Osteoblast (primary cell): Measurements from ENCODE around the gene CLNS1A. TPM values are rescaled to one million over a fixed set of nuclear protein-coding genes. Genes with fewer than 3 reads are reported as not detected.

Experiments used
- DNase-seq: peaks from one replicate; pipeline ENCODE4 v3.0.0; 2011; ENCODE audit warnings: low spot score, mixed read lengths; ENCODE audit not compliant: insufficient read length; ENCODE audit errors: missing footprints
- H2AFZ ChIP-seq: 2 replicates; pipeline ENCODE4 v1.6.0; 2011; ENCODE audit warnings: mild to moderate bottlenecking, low read length
- H3K27ac ChIP-seq: 2 replicates; pipeline ENCODE4 v1.5.1; 2011; ENCODE audit warnings: mild to moderate bottlenecking, low read depth, low read length, moderate library complexity
- H3K27me3 ChIP-seq: 2 replicates; pipeline ENCODE4 v1.6.0; 2012; ENCODE audit warnings: mild to moderate bottlenecking, control low read depth, inconsistent platforms, low read length, moderate library complexity; ENCODE audit not compliant: insufficient read depth
- H3K36me3 ChIP-seq: 2 replicates; pipeline ENCODE4 v1.5.1; 2011; ENCODE audit warnings: mild to moderate bottlenecking, low read length, control low read depth, moderate library complexity; ENCODE audit not compliant: insufficient read depth
- H3K4me1 ChIP-seq: 2 replicates; pipeline ENCODE4 v1.5.1; 2011; ENCODE audit warnings: mild to moderate bottlenecking, low read length, control low read depth, moderate library complexity; ENCODE audit not compliant: insufficient read depth
- H3K4me2 ChIP-seq: 2 replicates; pipeline ENCODE4 v1.6.0; 2011; ENCODE audit warnings: mild to moderate bottlenecking, low read length; ENCODE audit not compliant: insufficient read depth
- H3K4me3 ChIP-seq: fragments of 200-600 bp; sonication (generic); 3 replicates; pipeline ENCODE4 v1.5.1; 2012; ENCODE audit warnings: mild to moderate bottlenecking, low read length, inconsistent platforms; ENCODE audit not compliant: insufficient read depth
- H3K79me2 ChIP-seq: 2 replicates; pipeline ENCODE4 v1.6.0; 2012; ENCODE audit warnings: mild to moderate bottlenecking, low read length, control low read depth, inconsistent platforms; ENCODE audit not compliant: insufficient read depth
- H3K9me3 ChIP-seq: 2 replicates; pipeline ENCODE4 v1.5.1; 2011; ENCODE audit warnings: low read depth, low read length, control low read depth
- H4K20me1 ChIP-seq: 2 replicates; pipeline ENCODE4 v1.6.0; 2012; ENCODE audit warnings: mild to moderate bottlenecking, low read length, control low read depth; ENCODE audit not compliant: insufficient read depth
- total RNA-seq: library from RNA; depleted of rRNA; stranded (reverse); fragments of >200 nt; gene quantifications from 2 replicates; pipeline ENCODE4 v1.2.3, GENCODE V29; 2012
- TF ChIP-seq, protein P1 (sequence below): IDR thresholded peaks from 2 replicates; pipeline ENCODE4 v1.5.1; 2011; ENCODE audit warnings: mild to moderate bottlenecking, low read depth, low read length, moderate library complexity; ENCODE audit errors: extremely low read depth

The CLNS1A gene
- total RNA-seq, 1 donor = 85.8 TPM

DNA sequence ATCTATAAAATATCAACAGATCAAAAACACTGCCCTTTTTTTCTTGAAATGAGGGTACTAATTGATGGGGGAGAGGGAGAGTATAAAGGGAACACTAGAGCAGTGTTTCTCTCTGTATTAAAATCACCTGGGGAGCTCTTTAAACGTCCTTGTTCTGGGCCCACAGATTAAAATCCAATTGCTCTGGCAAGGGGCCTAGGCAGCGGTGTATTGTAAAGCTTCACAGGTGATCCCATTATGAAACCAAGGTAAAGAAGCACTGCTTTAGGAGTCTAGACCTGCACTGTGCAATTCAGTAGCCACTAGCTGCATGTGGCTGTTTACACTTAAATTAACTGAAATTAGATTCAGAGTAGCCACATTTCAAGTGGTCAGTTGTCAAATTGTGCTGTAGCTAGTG is 44.9 kb downstream of the CLNS1A start:
- Histone ChIP-seq H3K4me2 (no peak overlapping the region), H3K9me3 (no peaks in the 10 kb centered on the region), H4K20me1 (no peaks in the 10 kb centered on the region), H3K4me1 (peaks cover 13% of the 10 kb centered on the region), H3K4me3 (no peak overlapping the region), H2AFZ (no peak overlapping the region), H3K27ac (no peak overlapping the region), H3K36me3 (no peaks in the 10 kb centered on the region), H3K27me3 (no peaks in the 10 kb centered on the region), H3K79me2 (no peaks in the 10 kb centered on the region)
- TF ChIP-seq, protein P1, sequence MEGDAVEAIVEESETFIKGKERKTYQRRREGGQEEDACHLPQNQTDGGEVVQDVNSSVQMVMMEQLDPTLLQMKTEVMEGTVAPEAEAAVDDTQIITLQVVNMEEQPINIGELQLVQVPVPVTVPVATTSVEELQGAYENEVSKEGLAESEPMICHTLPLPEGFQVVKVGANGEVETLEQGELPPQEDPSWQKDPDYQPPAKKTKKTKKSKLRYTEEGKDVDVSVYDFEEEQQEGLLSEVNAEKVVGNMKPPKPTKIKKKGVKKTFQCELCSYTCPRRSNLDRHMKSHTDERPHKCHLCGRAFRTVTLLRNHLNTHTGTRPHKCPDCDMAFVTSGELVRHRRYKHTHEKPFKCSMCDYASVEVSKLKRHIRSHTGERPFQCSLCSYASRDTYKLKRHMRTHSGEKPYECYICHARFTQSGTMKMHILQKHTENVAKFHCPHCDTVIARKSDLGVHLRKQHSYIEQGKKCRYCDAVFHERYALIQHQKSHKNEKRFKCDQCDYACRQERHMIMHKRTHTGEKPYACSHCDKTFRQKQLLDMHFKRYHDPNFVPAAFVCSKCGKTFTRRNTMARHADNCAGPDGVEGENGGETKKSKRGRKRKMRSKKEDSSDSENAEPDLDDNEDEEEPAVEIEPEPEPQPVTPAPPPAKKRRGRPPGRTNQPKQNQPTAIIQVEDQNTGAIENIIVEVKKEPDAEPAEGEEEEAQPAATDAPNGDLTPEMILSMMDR = no peak
- DNase-seq = no peak

DNA sequence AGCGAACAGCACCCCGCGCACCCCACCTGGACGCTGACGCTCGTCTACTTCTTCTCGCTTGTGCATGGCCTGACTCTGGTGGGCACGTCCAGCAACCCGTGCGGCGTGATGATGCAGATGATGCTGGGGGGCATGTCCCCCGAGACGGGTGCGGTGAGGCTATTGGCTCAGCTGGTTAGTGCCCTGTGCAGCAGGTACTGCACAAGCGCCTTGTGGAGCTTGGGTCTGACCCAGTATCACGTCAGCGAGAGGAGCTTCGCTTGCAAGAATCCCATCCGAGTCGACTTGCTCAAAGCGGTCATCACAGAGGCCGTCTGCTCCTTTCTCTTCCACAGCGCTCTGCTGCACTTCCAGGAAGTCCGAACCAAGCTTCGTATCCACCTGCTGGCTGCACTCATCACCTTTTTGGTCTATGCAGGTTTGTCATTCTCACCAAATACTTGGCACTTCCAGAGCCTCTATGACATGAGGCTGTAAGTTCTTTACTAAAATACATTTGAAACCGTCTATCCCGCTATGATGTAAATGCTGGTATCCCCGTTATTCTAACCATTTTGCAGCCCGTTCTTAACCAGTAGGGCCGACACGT is 47.3 kb downstream of the CLNS1A start:
- DNase-seq = peak; percentile 77
- Histone ChIP-seq H3K9me3 (no peaks in the 10 kb centered on the region), H3K4me1 (peaks cover 13% of the 10 kb centered on the region), H4K20me1 (no peaks in the 10 kb centered on the region), H3K27me3 (no peaks in the 10 kb centered on the region), H3K79me2 (no peaks in the 10 kb centered on the region), H3K36me3 (no peaks in the 10 kb centered on the region), H2AFZ (peak overlapping the region; percentile 71), H3K4me2 (peak overlapping the region; percentile 88), H3K27ac (no peak overlapping the region), H3K4me3 (peak overlapping the region; percentile 85)
- TF ChIP-seq, protein P1 = no peak

DNA sequence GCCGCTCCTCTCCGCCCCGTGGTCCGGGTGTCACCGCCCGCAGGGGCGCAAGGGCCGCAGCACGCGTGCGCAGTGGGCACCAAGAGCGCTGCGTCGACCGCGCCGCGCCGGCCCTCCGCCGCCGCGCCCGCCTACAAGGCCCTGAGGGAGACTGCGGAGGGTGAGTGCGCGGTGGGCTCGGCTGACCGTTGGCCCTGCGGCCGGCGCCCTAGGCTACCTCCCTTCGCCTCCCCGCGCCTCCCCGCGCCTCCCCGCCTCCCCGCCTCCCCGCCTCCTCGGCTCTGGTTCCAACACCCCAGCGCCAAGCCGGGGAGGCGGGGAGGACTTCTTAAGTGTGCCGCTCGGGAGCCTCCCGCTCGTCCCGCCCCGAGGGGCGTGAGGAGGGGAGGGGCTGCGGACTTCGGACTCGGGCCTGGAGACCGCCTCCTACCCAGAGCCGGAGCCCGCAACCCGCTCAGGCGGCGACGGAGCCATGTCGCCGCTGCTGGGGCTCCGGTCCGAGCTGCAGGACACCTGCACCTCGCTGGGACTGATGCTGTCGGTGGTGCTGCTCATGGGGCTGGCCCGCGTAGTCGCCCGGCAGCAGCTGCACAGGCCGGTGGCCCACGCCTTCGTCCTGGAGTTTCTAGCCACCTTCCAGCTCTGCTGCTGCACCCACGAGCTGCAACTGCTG is 47.9 kb downstream of the CLNS1A start, which contains the start of gene AQP11:
TSS of gene AQP11 (plus strand) at position 433 of the 673 bp plus-strand sequence. CDS start at position 473, 40 bp downstream.
- no peaks in the 10 kb centered on the region for H4K20me1 ChIP-seq
- peak within 1 kb of the TSS; percentile 88 for H3K4me2 ChIP-seq
- no peak within 1 kb of the TSS for H3K27ac ChIP-seq
- DNase-seq = peak; percentile 95
- TF ChIP-seq, protein P1 = no peak
- H3K36me3 ChIP-seq = no peaks in the 10 kb centered on the region
- H3K4me1 ChIP-seq = peaks cover 13% of the 10 kb centered on the region
- no peaks in the 10 kb centered on the region for H3K9me3 ChIP-seq
- no peaks in the 10 kb centered on the region for H3K79me2 ChIP-seq
- H2AFZ ChIP-seq = peak within 1 kb of the TSS; percentile 89
- H3K4me3 ChIP-seq = peak within 1 kb of the TSS; percentile 85
- H3K27me3 ChIP-seq = no peaks in the 10 kb centered on the region

DNA sequence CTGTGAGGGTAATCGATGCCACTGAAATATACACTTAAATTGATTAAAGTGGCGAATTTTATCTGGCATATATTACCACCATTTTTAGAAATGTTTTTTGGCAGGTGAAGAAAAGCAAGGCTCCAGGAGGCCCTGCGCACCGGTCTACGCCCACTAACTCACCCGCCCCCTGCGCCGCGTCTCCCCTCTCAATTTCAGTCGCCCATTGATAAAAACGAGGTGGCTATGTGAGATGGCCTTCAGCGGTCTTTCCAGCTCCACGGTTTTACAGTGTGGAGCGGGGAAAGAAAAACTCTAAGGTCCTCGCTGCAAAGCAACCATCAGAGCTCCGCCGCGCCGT is 48.4 kb downstream of the CLNS1A start:
- Histone ChIP-seq H3K36me3 (no peaks in the 10 kb centered on the region), H3K9me3 (no peaks in the 10 kb centered on the region), H3K4me3 (peak overlapping the region; percentile 85), H2AFZ (peak overlapping the region; percentile 89), H3K27ac (no peak overlapping the region), H4K20me1 (no peaks in the 10 kb centered on the region), H3K79me2 (no peaks in the 10 kb centered on the region), H3K27me3 (no peaks in the 10 kb centered on the region), H3K4me1 (peaks cover 13% of the 10 kb centered on the region), H3K4me2 (peak overlapping the region; percentile 88)
- DNase-seq = no peak
- TF ChIP-seq, protein P1 = no peak
